Measurements from ENCODE around the gene SYN1. TPM values are rescaled to one million over a fixed set of nuclear protein-coding genes. Genes with fewer than 3 reads are reported as not detected.

The SYN1 gene
- total and polyA plus RNA-seq, 12 donors, result 7.0 to 16.3 (median 12.9) TPM

DNA sequence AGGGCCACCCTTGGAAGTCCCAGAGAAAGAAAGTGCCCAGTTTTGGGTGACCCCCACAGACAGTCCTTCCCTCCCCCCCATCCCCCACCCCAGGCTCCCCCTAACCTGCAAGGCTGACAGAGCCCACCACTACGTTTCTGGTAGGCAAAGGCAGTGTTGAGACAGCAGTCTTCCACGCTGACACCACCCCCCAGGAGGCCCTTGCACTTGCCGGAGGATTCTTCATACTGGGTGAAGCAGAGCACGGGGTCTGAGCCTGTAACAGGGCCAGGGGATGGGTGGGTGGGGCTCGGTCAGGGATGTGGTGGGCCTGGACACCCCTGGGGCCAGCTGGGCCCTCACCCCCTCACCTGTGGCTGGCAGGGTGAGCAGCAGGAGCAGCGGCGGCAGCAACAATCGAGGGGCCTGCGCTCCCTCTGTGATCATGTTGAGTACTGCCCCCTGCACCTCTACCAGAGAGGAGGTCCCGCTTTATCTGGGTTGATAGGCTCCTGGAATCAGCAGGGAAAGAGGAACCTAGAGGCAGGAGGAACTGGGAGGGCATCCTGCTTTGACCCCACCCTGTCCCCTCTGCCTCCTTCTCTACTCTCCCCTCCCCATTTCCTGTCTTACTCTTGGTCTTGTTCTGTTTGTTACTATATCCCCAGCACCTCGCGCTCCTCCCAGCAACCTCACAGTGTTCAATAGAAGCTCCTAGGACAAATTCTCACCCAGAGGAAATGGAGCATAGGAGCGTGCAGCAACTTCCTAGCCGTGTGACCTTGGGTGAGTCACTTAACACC is 10.0 kb upstream of the SYN1 start, which contains the start of gene CFP:
Gene CFP (minus strand): TSS at position 512 of the 782 bp plus-strand sequence. CDS start 86 bp downstream, at position 426.
- H3K4me3 ChIP-seq, result peak within 1 kb of the TSS in 1 of 10 donors; percentile 44
- H3K27me3 ChIP-seq, result peaks cover 0 to 9% (median 0%) of the 10 kb centered on the region in 7 donors
- WGBS, 2 donors, result 43 to 64% methylated on average over 7 to 14 of the region's 14 CpGs
- no peaks in the 10 kb centered on the region for H3K9me3 ChIP-seq
- H3K36me3 ChIP-seq, result peaks cover 0 to 6% (median 0%) of the 10 kb centered on the region in 9 donors
- peaks cover 0 to 15% (median 0%) of the 10 kb centered on the region in 9 donors for H3K4me1 ChIP-seq
- DNase-seq, result no peak
- H3K27ac ChIP-seq, result peak within 1 kb of the TSS in 1 of 10 donors; percentile 83
- ATAC-seq, result peak in 4 of 8 donors; percentile 14 to 37 (median 31)
- TF ChIP-seq, protein P1, sequence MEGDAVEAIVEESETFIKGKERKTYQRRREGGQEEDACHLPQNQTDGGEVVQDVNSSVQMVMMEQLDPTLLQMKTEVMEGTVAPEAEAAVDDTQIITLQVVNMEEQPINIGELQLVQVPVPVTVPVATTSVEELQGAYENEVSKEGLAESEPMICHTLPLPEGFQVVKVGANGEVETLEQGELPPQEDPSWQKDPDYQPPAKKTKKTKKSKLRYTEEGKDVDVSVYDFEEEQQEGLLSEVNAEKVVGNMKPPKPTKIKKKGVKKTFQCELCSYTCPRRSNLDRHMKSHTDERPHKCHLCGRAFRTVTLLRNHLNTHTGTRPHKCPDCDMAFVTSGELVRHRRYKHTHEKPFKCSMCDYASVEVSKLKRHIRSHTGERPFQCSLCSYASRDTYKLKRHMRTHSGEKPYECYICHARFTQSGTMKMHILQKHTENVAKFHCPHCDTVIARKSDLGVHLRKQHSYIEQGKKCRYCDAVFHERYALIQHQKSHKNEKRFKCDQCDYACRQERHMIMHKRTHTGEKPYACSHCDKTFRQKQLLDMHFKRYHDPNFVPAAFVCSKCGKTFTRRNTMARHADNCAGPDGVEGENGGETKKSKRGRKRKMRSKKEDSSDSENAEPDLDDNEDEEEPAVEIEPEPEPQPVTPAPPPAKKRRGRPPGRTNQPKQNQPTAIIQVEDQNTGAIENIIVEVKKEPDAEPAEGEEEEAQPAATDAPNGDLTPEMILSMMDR (IDR thresholded peaks at IDR 0.05), result no peak
- intact Hi-C loops (cut with DNase I), result no loop called here

- no peak for DNase-seq
- H3K27me3 ChIP-seq, result peaks cover 0 to 12% (median 0%) of the 10 kb centered on the region in 7 donors
- no peaks in the 10 kb centered on the region for H3K36me3 ChIP-seq
- WGBS, 2 donors, result 92 to 100% methylated on average over 1 of the region's 1 CpG
- ATAC-seq, result no peak
- peak overlapping the region in 1 of 10 donors; percentile 83 for H3K27ac ChIP-seq
- TF ChIP-seq, protein P1 (IDR thresholded peaks at IDR 0.05), result peak in 1 of 9 donors; percentile 5
- intact Hi-C loops (cut with DNase I), result no loop called here
- H3K4me1 ChIP-seq, result peaks cover 0 to 15% (median 0%) of the 10 kb centered on the region in 9 donors
- H3K9me3 ChIP-seq, result no peaks in the 10 kb centered on the region
- H3K4me3 ChIP-seq, result peak overlapping the region in 1 of 10 donors; percentile 44
These were observed 9.3 kb upstream of the SYN1 start for GRCh38 chrX:47628982-47629381.

- 97 to 100% methylated on average over 2 of the region's 2 CpGs for WGBS, 2 donors
- TF ChIP-seq, protein P1 (IDR thresholded peaks at IDR 0.05), result no peak
- H3K27me3 ChIP-seq, result peaks cover 0 to 23% (median 0%) of the 10 kb centered on the region in 7 donors
- no peaks in the 10 kb centered on the region for H3K9me3 ChIP-seq
- ATAC-seq, result no peak
- intact Hi-C loops (cut with DNase I), result no loop called here
- peaks cover 0 to 7% (median 0%) of the 10 kb centered on the region in 9 donors for H3K4me1 ChIP-seq
- H3K4me3 ChIP-seq, result no peak overlapping the region
- DNase-seq, result no peak
- no peaks in the 10 kb centered on the region for H3K36me3 ChIP-seq
- H3K27ac ChIP-seq, result no peak overlapping the region
These were observed 5.7 kb upstream of the SYN1 start for GRCh38 chrX:47625365-47625764.

GRCh38 chrX:47623540-47624027 is 3.9 kb upstream of the SYN1 start:
- ATAC-seq (peak in 7 of 8 donors; percentile 42 to 81 (median 74)), DNase-seq (peak; percentile 38 to 56)
- peaks cover 0 to 26% (median 0%) of the 10 kb centered on the region in 7 donors for H3K27me3 ChIP-seq
- TF ChIP-seq, protein P1 (IDR thresholded peaks at IDR 0.05), result no peak
- 0 to 1% methylated on average over 35 of the region's 35 CpGs for WGBS, 2 donors
- peak overlapping the region in 8 of 10 donors; percentile 9 to 41 (median 32) for H3K4me3 ChIP-seq
- H3K4me1 ChIP-seq, result peaks cover 0 to 5% (median 0%) of the 10 kb centered on the region in 9 donors
- H3K9me3 ChIP-seq, result no peaks in the 10 kb centered on the region
- no peak overlapping the region for H3K27ac ChIP-seq
- no peaks in the 10 kb centered on the region for H3K36me3 ChIP-seq
- intact Hi-C loops (cut with DNase I), result no loop called here
